A549 treated with Mapracorat at 1 μM for 4 hours (cell line): Measurements from ENCODE around the gene VKORC1. TPM values are rescaled to one million over a fixed set of nuclear protein-coding genes. Genes with fewer than 3 reads are reported as not detected.

Source experiments
- total RNA-seq: library from RNA; stranded (reverse); fragments of 200-300 nt; extraction: Qiagen RNA extraction; gene quantifications from 5 replicates; pipeline ENCODE4 v1.2.3, GENCODE V29; 2022

The VKORC1 gene
- 112 to 146 TPM (median 143 TPM) in 5 replicates for total RNA-seq

GRCh38 chr16:31094424-31095120, at the start of gene VKORC1:
TSS of gene VKORC1 (minus strand) at chr16:31094797. CDS start at chr16:31094729, 68 bp downstream.

GRCh38 chr16:31135535-31136286, 41.1 kb upstream of the VKORC1 start, which contains the start of gene PRSS8:
TSS of gene PRSS8 (minus strand) at chr16:31135727. CDS start at chr16:31135498, 229 bp downstream.

GRCh38 chr16:31117384-31118222, 23.0 kb upstream of the VKORC1 start, which contains the start of gene KAT8:
TSS of gene KAT8 (plus strand) at chr16:31117664. CDS start at chr16:31117682, 18 bp downstream.

GRCh38 chr16:31108035-31108793, 13.6 kb upstream of the VKORC1 start, which contains the start of gene BCKDK:
TSS of gene BCKDK (plus strand) at chr16:31108386. CDS start at chr16:31109224, 838 bp downstream.

GRCh38 chr16:31088459-31089183, 6.0 kb downstream of the VKORC1 start, which contains the start of gene PRSS53:
TSS of gene PRSS53 (minus strand) at chr16:31088943. CDS start at chr16:31088809, 134 bp downstream.

GRCh38 chr16:31073970-31074813, 20.4 kb downstream of the VKORC1 start, which contains the start of the genes ZNF646 and ZNF668:
TSS of gene ZNF646 (plus strand) at chr16:31074422. CDS start at chr16:31076325, 1,903 bp downstream.
TSS of gene ZNF668 (minus strand) at chr16:31074240. CDS start at chr16:31064459, 9,781 bp downstream.

Other genes with a start within 250 kb of the VKORC1 start
- gene BCL7C, start 200.7 kb downstream of the VKORC1 start, total RNA-seq = 25.8 to 42.7 TPM (median 40.6 TPM) in 5 replicates
- 0.11 to 0.39 TPM (median 0.15 TPM) in 5 replicates for gene CTF1, start 198.2 kb downstream of the VKORC1 start, total RNA-seq
- 9.8 to 19.2 TPM (median 18.4 TPM) in 5 replicates for gene FBXL19, start 171.2 kb downstream of the VKORC1 start, total RNA-seq
- gene ORAI3, start 145.7 kb downstream of the VKORC1 start, total RNA-seq = 11.3 to 15.8 TPM (median 13.8 TPM) in 5 replicates
- 13.2 to 20.3 TPM (median 19.3 TPM) in 5 replicates for gene SETD1A, start 137.0 kb downstream of the VKORC1 start, total RNA-seq
- gene HSD3B7, start 109.6 kb downstream of the VKORC1 start, total RNA-seq = 12.5 to 15.4 TPM (median 14.3 TPM) in 5 replicates
- 1.4 to 2.2 TPM (median 1.8 TPM) in 5 replicates for gene STX1B, start 84.2 kb downstream of the VKORC1 start, total RNA-seq
- 54.0 to 68.8 TPM (median 66.1 TPM) in 5 replicates for gene STX4, start 61.2 kb downstream of the VKORC1 start, total RNA-seq
- 12.0 to 20.9 TPM (median 15.2 TPM) in 5 replicates for gene ZNF668, start 20.6 kb downstream of the VKORC1 start, total RNA-seq
- 8.0 to 11.9 TPM (median 10.5 TPM) in 5 replicates for gene ZNF646, start 20.4 kb downstream of the VKORC1 start, total RNA-seq
- 0.97 to 2.7 TPM (median 1.8 TPM) in 5 replicates for gene PRSS53, start 5.9 kb downstream of the VKORC1 start, total RNA-seq
- gene BCKDK, start 13.6 kb upstream of the VKORC1 start, total RNA-seq = 40.3 to 55.9 TPM (median 50.6 TPM) in 5 replicates
- gene KAT8, start 22.9 kb upstream of the VKORC1 start, total RNA-seq = 40.3 to 51.0 TPM (median 45.0 TPM) in 5 replicates
- 1.1 to 2.2 TPM (median 1.5 TPM) in 5 replicates for gene PRSS8, start 40.9 kb upstream of the VKORC1 start, total RNA-seq
- 1.1 to 1.6 TPM (median 1.2 TPM) in 5 replicates for gene PRSS36, start 55.3 kb upstream of the VKORC1 start, total RNA-seq
- 503 to 575 TPM (median 524 TPM) in 5 replicates for gene FUS, start 85.3 kb upstream of the VKORC1 start, total RNA-seq
- 24.2 to 43.2 TPM (median 37.4 TPM) in 5 replicates for gene PYCARD, start 108.0 kb upstream of the VKORC1 start, total RNA-seq
- gene TRIM72, start 119.3 kb upstream of the VKORC1 start, total RNA-seq = 0.07 to 0.15 TPM (median 0.07 TPM) in 5 replicates
- not detected in 5 replicates for gene PYDC1, start 122.3 kb upstream of the VKORC1 start, total RNA-seq
- gene ITGAM, start 165.2 kb upstream of the VKORC1 start, total RNA-seq = 1.4 to 2.8 TPM (median 2.1 TPM) in 5 replicates